GM20431 (cell line): ENCODE results near the gene ARHGAP29.

ENCODE experiments used
- in situ Hi-C: fragments of 300-500 bp; cut with MseI, MboI; formaldehyde crosslinking; loops from one replicate; pipeline ENCODE4 v1.15.0; 2020; ENCODE audit warnings: low sequenced_read_pairs; ENCODE audit not compliant: unreplicated experiment

The ARHGAP29 gene

DNA sequence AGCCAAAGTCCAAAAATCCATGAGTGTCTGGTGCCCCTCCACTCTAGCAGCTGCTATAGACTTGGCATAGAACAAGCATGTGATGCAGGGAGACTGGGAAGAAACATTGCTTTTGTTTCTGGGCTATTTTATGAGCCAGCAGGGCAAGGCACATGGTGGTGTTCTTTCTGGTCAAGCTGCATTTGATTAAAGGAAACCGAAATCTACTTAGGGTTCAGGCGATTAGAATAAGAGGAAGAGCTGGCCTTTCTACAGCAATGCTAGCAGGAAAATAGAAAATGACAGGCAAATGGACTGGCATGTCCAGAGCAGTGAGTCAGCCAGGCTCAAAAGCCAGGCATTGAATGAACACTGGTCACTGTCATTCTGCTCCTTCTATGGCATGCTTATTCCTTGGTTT lies 28.5 kb upstream of the ARHGAP29 start:
- in situ Hi-C loops, result no loop called here

DNA sequence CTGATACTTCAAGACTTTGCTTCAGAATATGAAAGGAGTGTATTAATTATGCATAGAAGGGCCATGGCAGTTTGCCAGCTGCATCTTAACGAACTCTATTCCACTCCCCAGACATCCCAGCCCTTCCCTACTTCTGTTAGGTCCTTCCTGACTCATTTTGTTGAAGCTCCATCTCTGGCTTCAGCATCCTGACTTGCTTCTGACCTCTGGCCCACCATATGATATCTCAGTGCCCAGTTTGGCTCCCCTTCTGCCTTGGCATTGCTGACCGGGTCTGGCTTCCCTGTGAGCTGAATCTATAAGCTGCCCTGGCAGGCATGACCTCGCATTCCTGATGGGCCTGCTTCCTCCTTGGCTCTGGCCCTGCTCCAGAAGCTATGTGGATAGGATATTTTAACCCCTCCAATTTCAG lies 27.6 kb upstream of the ARHGAP29 start:
- in situ Hi-C loops, result no loop called here

DNA sequence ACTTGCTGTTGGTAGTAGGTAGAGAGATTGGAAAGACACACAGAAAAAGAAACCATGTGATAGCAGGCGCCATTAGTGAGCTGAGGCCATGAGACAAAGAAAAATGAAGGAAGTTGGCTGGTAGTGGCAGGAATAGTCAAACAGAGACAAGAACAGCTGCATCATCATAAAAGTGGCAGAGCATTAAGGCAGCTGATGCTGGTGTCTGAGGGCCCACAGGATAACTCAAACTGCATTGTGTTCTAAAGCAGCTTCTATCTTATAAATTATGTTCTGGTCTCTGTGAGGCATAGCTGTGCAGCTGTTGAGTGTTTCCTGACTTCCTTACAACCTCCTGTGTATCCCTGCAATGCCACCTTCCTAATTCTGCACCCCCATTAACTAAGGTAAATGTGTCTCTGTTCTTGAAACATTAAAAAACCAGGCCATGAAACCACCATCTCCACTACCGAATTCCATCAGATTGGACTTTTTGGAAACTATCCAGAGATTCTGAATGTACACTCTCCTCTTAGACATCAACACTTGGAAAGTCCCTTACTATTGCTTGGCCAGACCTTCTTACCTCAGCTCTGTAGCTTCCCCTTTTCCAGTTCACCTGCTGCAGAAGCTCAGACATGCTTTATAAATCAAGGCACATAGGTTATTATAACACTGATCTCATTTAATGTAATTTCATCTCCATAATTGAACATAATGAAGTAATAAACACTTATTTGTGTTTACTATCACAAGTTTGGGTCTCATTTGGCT lies 23.4 kb upstream of the ARHGAP29 start:
- in situ Hi-C loops, result no loop called here

DNA sequence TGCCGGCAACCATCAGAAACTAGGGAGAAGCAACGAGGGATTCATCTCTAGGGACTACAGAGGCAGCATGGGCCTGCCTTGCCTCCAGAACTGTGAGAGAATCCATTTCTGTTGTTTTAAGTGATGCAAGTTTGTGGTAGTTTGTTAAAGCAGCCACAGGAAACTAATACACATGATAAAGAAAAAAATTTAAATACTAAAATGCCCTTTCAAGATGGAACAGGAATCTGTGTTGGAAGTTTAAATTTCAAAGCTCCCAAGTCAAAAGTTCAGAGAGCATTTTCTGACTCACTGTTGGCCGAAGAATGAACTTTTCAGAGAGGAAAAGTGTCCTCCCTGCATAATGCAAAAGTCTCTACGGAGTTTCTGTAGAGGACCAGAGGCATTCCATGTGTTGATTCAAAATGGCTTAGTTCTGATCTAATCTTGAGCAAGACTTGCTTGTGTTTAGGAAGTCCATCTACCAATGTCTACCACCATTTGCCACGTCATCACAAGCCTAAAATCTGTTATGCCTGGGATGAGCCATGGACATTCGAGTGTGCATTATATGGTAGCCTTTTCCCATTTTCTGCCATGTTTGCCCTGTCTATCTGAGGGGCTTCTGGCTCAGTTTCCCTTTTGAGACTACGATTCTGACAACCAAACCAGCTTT lies 22.4 kb upstream of the ARHGAP29 start:
- in situ Hi-C loops, result no loop called here

GRCh38 chr1:94258873-94259331 lies 21.5 kb upstream of the ARHGAP29 start:
- in situ Hi-C loops, result no loop called here

GRCh38 chr1:94257444-94257843 lies 20.1 kb upstream of the ARHGAP29 start:
- in situ Hi-C loops, result no loop called here

DNA sequence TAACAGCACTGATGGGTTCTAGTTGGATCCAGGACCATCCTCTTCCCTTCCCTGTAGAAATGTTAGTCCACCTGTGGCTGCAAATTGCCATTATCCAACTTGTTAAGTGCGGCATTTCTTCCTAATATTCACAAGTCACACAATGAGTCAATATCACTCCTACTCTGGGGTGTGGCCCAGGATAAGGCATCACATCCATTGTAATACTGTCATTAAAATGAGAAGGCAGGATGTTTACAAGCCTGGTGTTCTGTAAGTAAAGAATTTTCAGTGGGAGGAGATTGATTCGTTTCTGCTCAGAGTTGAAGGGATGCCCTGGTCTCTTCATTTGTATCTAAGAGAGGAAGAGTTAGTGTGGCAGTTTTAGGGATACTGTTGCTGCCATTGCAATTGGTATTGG lies 18.1 kb upstream of the ARHGAP29 start:
- in situ Hi-C loops, result no loop called here

GRCh38 chr1:94254073-94254810 lies 16.9 kb upstream of the ARHGAP29 start:
- in situ Hi-C loops, result no loop called here

GRCh38 chr1:94253456-94254017 lies 16.2 kb upstream of the ARHGAP29 start:
- in situ Hi-C loops, result no loop called here

DNA sequence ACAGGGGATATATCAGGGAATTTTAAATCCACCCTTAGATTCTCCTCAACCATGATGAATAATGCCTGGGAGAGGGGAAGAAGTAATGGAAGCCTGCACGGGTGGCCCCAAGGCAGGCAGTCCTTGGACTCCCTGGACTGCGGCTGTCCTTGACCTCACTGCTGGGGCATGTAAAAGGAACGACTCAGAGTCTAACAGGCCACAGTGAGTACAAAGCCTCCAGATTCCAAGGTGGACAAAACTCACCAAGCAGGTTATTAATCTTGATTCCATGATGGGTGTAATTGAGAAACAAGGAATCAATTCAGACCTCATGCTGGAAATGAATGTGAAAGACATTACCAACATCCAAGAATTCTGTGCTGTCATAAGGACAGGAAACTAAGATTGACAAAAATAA lies 13.0 kb upstream of the ARHGAP29 start:
- in situ Hi-C loops, result no loop called here

DNA sequence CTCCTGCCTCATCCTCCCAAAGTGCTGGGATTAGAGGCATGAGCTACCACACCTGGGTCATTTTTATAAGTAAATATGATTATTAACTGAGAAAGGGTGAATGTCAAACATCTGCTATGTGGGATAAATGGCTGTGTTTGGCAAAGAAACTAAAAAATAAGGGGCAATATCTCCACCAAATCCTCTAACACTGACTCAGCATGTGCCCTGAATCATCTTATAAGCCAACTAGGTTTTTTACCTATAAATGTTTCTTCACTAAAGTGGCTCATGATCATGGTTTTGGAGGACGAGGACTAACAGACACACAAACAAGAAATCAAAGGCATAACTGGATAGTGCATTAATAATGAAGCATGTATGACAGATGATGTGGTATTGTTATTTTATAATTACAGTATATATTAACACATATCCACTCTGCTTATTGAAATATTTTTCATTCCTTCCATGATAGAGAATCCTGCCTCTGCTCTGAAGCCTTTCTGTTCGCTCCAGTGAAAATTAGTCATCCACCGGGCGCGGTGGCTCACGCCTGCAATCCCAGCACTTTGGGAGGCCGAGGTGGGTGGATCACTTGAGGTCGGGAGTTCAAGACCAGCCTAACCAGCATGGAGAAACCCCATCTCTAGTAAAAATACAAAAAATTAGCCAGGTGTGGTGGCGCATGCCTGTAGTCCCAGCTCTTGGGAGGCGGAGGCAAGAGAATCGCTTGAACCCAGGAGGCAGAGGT lies 11.7 kb upstream of the ARHGAP29 start:
- in situ Hi-C loops, result no loop called here

- in situ Hi-C loops, result no loop called here
Measured at GRCh38 chr1:94247138-94248094, 10.0 kb upstream of the ARHGAP29 start.

GRCh38 chr1:94246692-94247137 lies 9.3 kb upstream of the ARHGAP29 start:
- in situ Hi-C loops, result no loop called here

DNA sequence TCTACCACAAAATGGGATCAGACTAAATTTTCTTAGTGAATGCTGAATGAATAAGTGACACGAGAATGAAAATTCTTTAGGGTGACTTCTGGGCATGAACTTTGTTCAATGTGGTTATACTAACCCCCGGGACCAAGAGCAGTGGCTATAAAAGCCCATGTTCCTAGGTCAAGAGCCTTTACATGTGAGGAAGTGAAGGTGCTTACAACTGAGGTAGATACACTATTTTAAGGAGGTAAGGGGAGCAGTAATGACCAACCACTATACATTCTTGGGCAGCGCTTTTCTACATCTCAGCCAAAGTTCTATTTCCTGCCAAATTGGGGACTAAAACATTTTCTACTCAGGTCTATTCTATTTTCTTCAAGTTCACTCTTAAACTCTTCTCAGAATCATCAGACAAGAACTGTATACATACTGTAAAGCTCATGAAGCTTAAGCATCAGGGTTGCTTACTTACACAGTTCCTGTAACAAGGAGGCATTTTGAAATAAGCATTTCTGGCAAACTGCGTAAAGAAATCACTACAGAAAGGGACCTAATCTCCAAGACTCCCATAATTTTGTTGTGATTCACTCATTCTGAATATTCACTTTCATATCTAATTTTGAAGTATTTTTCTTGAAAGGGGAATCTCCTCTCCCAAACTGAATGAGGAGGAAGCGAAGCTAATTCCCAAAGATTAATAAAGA lies 8.5 kb upstream of the ARHGAP29 start:
- in situ Hi-C loops, result no loop called here

DNA sequence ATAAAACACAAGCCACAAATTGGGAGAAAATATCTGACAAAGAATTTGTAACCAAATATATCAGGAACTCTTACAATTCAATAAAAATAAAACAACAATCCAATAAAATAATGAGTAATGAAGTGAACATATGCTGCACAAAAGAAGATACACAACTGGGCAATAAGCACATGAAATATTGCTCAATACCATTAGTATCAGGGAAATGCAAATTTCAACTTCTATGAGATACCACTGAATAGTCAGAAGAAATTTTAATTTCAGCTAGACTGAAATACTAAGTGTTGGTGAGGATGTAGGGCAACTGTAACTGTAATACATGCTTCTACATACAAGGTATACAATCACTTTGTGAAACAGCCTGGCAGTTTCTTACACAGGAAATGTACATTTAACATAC lies 7.4 kb upstream of the ARHGAP29 start:
- in situ Hi-C loops, result no loop called here

DNA sequence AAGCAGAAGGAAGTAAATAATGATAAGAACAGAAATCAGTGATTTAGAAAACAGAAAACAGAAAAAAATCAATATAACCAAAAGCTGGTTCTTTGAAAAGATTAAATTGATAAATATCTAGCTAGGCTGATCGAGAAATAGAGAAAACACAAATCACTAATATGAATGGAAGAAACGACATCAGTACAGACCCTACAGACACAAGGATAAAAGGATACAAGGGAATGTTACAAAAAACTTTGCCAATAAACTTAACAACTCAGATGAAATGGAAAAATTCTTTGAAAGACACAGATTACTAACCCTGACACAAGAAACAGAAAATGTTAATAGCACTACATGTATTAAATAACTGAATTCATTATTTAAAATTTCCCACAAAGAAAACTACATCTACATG lies 6.3 kb upstream of the ARHGAP29 start:
- in situ Hi-C loops, result no loop called here

GRCh38 chr1:94240822-94241221 lies 3.4 kb upstream of the ARHGAP29 start:
- in situ Hi-C loops, result no loop called here

DNA sequence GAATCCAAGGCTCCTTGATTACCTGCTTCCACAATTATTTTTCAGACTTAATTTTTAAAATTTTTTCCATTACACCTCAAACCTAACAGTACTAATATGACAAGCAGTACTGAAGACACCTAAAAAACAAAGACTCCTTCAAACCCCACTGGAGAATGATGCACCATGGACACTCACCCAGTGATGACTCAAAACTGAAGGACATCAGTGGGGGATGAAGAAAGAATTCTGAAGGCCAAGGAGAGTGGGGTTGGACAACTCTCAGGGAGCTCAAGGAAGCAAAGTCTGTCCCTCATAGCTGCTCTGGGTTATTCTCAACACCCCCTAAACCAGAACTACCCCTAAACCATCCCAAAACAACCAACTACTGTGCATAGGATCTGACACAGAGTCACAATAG lies 2.4 kb upstream of the ARHGAP29 start:
- in situ Hi-C loops, result no loop called here
